Testis (tissue), 3 donors: ENCODE data around the gene LRRC4C. TPM values are rescaled to one million over a fixed set of nuclear protein-coding genes. Genes with fewer than 3 reads are reported as not detected.

Source experiments
- DNase-seq: peaks from one replicate; pipeline ENCODE4 v3.0.0-alpha.2; 2019
- H3K27ac ChIP-seq, 2 donors: fragments of 200-600 bp; sonication (generic); one replicate each; pipeline ENCODE4 v1.5.1; 2019
- H3K27me3 ChIP-seq: fragments of 200-600 bp; sonication (generic); one replicate; pipeline ENCODE4 v1.5.1; 2019
- H3K36me3 ChIP-seq: fragments of 200-600 bp; sonication (generic); one replicate; pipeline ENCODE4 v1.5.1; 2017; ENCODE audit warnings: low read depth; ENCODE audit errors: missing control alignments
- H3K4me1 ChIP-seq: fragments of 200-600 bp; sonication (generic); one replicate; pipeline ENCODE4 v1.5.1; 2019
- H3K4me3 ChIP-seq, 2 donors: fragments of 200-600 bp; sonication (generic); one replicate each; pipeline ENCODE4 v1.5.1; 2017 to 2019
- H3K9me3 ChIP-seq: fragments of 200-600 bp; sonication (generic); one replicate; pipeline ENCODE4 v1.5.1; 2017
- CTCF ChIP-seq, 3 experiments: fragments of 450-650 bp in 2 of 3; fragments of 200-600 bp in 1 of 3; sonication (generic) in 1 of 3; IDR thresholded peaks; one replicate each; pipeline ENCODE4 v1.5.1; 2016 to 2019; ENCODE audit warnings: antibody characterized with exemption in 3 of 3, mild to moderate bottlenecking in 2 of 3, moderate library complexity in 1 of 3
- POLR2A ChIP-seq: fragments of 450-650 bp; IDR thresholded peaks from one replicate; pipeline ENCODE4 v1.6.1; 2017; ENCODE audit warnings: antibody characterized with exemption, mild to moderate bottlenecking, moderate library complexity
- WGBS, 2 donors: methylation state at CpG; one replicate each; pipeline ENCODE4 v1.1.5; 2018; 5-methylcytosine and 5-hydroxymethylcytosine counted together
- intact Hi-C: fragments of 100-400 bp; cut with DNase I; formaldehyde crosslinking; loops from one replicate; pipeline ENCODE4 v1.15.1; 2023; ENCODE audit warnings: low total_unique reads
- polyA plus RNA-seq: library from polyadenylated mRNA; stranded (reverse); fragments of 350-450 nt; fragmentation: Illumina TruSeq; extraction: RNeasy Lipid Tissue Mini Kit (QIAGEN cat#74804); gene quantifications from one replicate; pipeline ENCODE4 v1.2.3, GENCODE V29; 2014; ENCODE audit warnings: low read depth, low replicate concordance; ENCODE audit not compliant: insufficient read depth
- total RNA-seq, 2 donors: library from RNA; depleted of rRNA; stranded (reverse); fragments of >200 nt; gene quantifications; one replicate each; pipeline ENCODE4 v1.2.3, GENCODE V29; 2016

The LRRC4C gene
- total and polyA plus RNA-seq, 3 donors from 2014 or later: 0.16 to 0.56 (median 0.45) TPM

DNA sequence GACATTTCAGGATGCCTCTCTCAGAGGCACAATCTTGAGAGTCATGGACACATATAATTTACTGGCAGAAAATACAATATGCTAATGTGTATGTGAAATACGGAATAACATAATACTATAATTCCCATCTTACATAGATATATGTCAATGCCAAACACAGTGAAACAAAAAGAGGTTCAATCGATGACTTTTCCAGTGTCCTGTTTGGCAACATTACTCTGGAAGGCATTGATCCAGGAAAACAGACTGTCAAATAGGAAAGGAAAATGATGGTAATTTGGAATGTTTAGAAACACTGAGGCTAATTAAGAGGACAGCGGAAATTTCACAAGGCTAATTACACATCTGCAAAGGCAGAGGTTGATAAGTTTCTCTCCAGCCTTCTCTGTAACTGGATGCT lies 942.3 kb downstream of the LRRC4C start:
- Histone ChIP-seq H3K27me3 (no peaks in the 10 kb centered on the region), H3K4me1 (no peaks in the 10 kb centered on the region), H3K36me3 (no peaks in the 10 kb centered on the region), H3K9me3 (no peaks in the 10 kb centered on the region), H3K4me3 (no peak overlapping the region), H3K27ac (no peak overlapping the region)
- no peak for DNase-seq
- TF ChIP-seq POLR2A (no peak), CTCF (IDR thresholded peaks at IDR 0.05) (no peak)
- intact Hi-C loops: no loop called here
- 83 to 86% methylated on average over 3 of the region's 3 CpGs for WGBS, 2 donors

- DNase-seq: no peak
- intact Hi-C loops: no loop called here
- Histone ChIP-seq H3K4me1 (no peaks in the 10 kb centered on the region), H3K27ac (no peak overlapping the region), H3K9me3 (no peaks in the 10 kb centered on the region), H3K27me3 (no peaks in the 10 kb centered on the region), H3K36me3 (no peaks in the 10 kb centered on the region), H3K4me3 (no peak overlapping the region)
- WGBS, 2 donors: 56 to 76% methylated on average over 1 of the region's 1 CpG
- TF ChIP-seq POLR2A: no peak
- no peak for TF ChIP-seq CTCF (IDR thresholded peaks at IDR 0.05)
Measured at GRCh38 chr11:40514124-40514523, 945.3 kb downstream of the LRRC4C start.

DNA sequence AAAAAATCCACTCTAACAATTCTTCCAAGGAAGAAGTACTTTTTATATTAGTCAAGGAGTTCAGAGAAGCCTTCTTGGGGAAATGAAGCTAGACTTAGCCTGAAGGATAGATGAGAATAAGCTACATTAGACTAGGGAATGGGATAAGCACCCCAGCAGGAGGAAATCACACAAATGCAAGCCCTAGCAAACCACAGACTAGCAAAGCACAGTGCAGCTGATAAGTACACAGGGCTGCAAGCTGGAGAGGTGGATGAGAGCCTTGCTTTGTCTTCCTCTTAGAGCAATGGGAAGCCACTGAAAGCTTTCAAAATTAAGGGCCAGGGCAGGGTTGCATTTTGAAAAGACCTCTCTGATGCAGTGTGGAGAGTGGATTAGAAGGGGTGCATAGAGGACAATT lies 946.2 kb downstream of the LRRC4C start:
- intact Hi-C loops: no loop called here
- DNase-seq: no peak
- Histone ChIP-seq H3K4me3 (no peak overlapping the region), H3K9me3 (no peaks in the 10 kb centered on the region), H3K4me1 (no peaks in the 10 kb centered on the region), H3K36me3 (no peaks in the 10 kb centered on the region), H3K27me3 (no peaks in the 10 kb centered on the region), H3K27ac (no peak overlapping the region)
- TF ChIP-seq POLR2A (no peak), CTCF (IDR thresholded peaks at IDR 0.05) (no peak)

DNA sequence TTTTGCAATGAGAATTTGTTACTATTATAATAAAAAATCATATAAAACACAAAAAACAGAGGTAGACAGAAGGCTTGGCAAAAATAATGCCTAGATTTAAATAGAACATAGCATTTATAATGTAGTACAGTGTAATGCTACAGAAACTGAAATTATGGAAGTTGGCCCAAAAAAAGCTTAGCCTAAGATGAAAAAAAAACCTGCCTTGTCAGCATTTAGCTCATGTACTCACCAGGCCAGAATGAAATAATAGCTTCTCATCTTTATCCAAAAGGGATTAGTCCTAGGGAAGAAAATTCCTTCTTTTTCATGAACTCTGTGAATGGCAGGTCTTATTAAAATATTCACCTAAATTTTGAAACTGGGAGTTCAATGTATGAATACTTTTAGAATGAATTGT lies 951.1 kb downstream of the LRRC4C start:
- no peak overlapping the region for H3K27ac ChIP-seq
- no peaks in the 10 kb centered on the region for H3K36me3 ChIP-seq
- H3K9me3 ChIP-seq: no peaks in the 10 kb centered on the region
- TF ChIP-seq CTCF (IDR thresholded peaks at IDR 0.05) (no peak), POLR2A (no peak)
- intact Hi-C loops: no loop called here
- H3K4me3 ChIP-seq: no peak overlapping the region
- no peaks in the 10 kb centered on the region for H3K27me3 ChIP-seq
- DNase-seq: no peak
- H3K4me1 ChIP-seq: no peaks in the 10 kb centered on the region

- Histone ChIP-seq H3K27me3 (no peaks in the 10 kb centered on the region), H3K9me3 (no peaks in the 10 kb centered on the region), H3K4me1 (no peaks in the 10 kb centered on the region), H3K27ac (no peak overlapping the region), H3K36me3 (no peaks in the 10 kb centered on the region), H3K4me3 (no peak overlapping the region)
- 83 to 91% methylated on average over 3 of the region's 3 CpGs for WGBS, 2 donors
- TF ChIP-seq POLR2A: no peak
- no peak for TF ChIP-seq CTCF (IDR thresholded peaks at IDR 0.05)
- DNase-seq: no peak
- intact Hi-C loops: no loop called here
Measured at GRCh38 chr11:40506226-40506625, 953.2 kb downstream of the LRRC4C start.
